Measurements from ENCODE around the gene GAP43.
A peak's percentile ranks its signal among the peaks of the same experiment; 100 is the strongest.

DNA sequence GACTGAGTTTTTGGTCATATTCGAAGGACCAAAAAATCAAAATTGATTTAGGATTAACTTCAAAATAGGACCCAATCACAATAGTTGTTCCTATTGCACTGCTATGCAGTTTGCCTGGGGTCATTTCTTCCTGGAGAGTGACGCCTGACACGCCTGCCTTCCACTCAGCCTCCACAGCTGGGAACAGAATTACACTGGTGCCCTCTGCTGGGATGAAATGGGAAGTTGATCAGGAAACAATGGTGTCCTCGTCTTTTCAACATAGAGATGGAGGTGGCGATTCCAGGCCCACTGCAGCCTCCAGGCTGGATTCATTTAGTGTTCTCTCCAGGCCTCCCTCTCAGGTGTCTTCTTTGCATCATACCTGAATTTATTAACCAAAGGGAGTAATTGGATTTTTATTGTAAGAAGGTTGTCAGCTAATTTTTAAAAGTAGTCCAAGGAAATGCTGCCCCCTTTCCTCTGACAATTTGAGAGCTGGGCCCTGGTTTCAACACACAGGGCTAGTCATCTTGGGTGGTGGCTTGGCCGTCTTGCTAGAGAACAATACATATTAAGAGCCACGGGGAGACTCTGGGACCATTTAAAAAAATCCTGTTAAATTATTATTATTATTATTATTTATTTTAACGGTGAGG is 69.7 kb downstream of the GAP43 start:
- TF ChIP-seq POLR2A (IDR thresholded peaks at IDR 0.05): no peak
- TF ChIP-seq, protein P1, sequence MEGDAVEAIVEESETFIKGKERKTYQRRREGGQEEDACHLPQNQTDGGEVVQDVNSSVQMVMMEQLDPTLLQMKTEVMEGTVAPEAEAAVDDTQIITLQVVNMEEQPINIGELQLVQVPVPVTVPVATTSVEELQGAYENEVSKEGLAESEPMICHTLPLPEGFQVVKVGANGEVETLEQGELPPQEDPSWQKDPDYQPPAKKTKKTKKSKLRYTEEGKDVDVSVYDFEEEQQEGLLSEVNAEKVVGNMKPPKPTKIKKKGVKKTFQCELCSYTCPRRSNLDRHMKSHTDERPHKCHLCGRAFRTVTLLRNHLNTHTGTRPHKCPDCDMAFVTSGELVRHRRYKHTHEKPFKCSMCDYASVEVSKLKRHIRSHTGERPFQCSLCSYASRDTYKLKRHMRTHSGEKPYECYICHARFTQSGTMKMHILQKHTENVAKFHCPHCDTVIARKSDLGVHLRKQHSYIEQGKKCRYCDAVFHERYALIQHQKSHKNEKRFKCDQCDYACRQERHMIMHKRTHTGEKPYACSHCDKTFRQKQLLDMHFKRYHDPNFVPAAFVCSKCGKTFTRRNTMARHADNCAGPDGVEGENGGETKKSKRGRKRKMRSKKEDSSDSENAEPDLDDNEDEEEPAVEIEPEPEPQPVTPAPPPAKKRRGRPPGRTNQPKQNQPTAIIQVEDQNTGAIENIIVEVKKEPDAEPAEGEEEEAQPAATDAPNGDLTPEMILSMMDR (IDR thresholded peaks at IDR 0.05): peak; percentile 44 to 89 (median 73)

Data from thyroid gland (tissue), 4 donors.